ENCODE results near the gene SPTB.

The SPTB gene

DNA sequence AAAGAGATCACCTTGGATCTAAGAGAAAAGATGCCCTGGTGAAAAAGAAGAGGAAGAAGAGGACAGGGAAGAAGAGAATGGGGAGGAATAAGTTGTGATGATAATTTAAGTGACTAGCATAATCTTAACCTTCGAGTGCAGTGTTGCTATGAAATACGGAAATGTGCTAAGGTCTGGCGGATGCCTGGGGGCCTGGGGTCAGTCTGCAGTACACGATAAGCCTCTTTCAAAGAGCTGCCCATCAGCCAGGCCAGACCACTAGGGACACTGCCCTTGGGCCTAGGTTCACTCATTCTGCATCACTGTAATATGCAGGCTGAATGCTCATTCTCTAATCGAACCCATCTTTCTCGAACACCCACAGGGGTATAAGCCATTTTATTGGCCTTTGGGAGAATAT, 92.1 kb downstream of the SPTB start:
- Histone ChIP-seq H2AFZ (ENCODE audit: low read depth, low read length) (no peak overlapping the region), H2BK12ac (ENCODE audit: low read length in 2 of 2) (no peak overlapping the region), H3K27me3 (ENCODE audit: control insufficient read depth in 1 of 2, insufficient read depth in 1 of 2, low read length in 2 of 2) (peaks cover 0 to 34% of the 10 kb centered on the region in 2 experiments), H3K4me3 (ENCODE audit: insufficient read depth in 1 of 2, low read depth in 1 of 2, low read length in 2 of 2) (no peak overlapping the region), H2BK5ac (ENCODE audit: low read depth, low read length, poor library complexity, severe bottlenecking) (no peak overlapping the region), H3K18ac (ENCODE audit: low read depth in 1 of 2, low read length in 2 of 2) (no peak overlapping the region), H2AK5ac (ENCODE audit: low read length, severe bottlenecking) (no peak overlapping the region), H3K4me2 (ENCODE audit: low read length, poor library complexity, severe bottlenecking) (no peak overlapping the region), H4K8ac (ENCODE audit: low read length) (no peak overlapping the region), H3K4me1 (ENCODE audit: control insufficient read depth, insufficient read depth, low read depth, low read length) (peaks cover 4% of the 10 kb centered on the region), H3K23ac (ENCODE audit: low read length in 2 of 2) (no peak overlapping the region), H4K91ac (ENCODE audit: low read length) (no peak overlapping the region), H3K36me3 (ENCODE audit: control insufficient read depth in 1 of 2, insufficient read depth in 2 of 2, low read depth in 1 of 2, low read length in 2 of 2) (no peaks in the 10 kb centered on the region), H3K27ac (ENCODE audit: low read length, poor library complexity, severe bottlenecking) (no peak overlapping the region), H3K4ac (ENCODE audit: low read depth in 1 of 2, low read length in 2 of 2) (no peak overlapping the region), H3K14ac (ENCODE audit: low read length in 2 of 2) (no peak overlapping the region), H3K9ac (ENCODE audit: low read length) (no peak overlapping the region), H2BK15ac (ENCODE audit: low read depth, poor library complexity, severe bottlenecking) (no peak overlapping the region), H2BK120ac (ENCODE audit: low read depth, low read length) (no peak overlapping the region), H3K9me3 (ENCODE audit: control insufficient read depth, low read length) (no peaks in the 10 kb centered on the region), H3K79me1 (replicated peaks; ENCODE audit: low read length, poor library complexity, severe bottlenecking) (no peaks in the 10 kb centered on the region)
- WGBS: 96% methylated on average over 5 of the region's 6 CpGs
- no peak for DNase-seq

DNA sequence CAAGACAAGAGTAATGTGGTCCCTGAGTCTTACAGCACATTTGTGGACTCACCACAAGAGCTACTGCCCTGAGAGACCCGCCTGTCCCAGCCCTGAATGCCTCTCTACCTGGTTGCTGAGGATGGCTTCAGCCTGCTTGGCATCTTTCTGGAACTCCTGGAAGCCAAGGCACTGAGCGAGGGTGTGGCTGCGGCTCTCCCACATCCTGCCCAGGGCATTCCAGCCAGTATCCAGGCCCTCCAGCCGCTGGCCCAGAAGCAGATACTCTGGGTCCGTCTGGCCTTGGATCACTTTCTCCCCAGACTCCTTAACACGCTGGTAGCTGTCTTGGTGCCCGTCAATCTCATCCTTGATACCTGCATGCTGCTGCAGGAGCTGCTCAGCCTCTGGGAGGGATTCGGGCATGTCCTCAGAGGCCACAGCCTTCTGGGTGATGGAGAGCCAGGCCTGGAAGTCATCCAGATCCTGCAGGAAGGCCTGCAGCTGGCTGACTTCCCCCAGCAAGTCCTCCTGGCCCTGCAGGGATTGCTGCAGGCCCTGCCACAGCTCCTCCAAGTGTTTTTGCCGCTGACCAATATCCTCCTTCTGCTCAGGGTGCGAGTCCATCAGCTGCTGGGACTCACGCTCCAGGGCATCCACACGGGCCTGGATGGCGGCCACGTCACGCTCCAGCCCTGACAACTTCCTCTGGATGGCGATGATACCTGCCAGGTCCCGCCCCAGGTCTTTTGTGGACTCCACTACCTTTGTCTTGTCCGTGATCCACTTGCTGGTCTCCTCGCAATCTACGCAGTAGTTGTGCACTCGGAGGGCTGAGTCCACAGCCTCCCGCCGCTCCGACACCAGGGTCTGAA, 93.2 kb downstream of the SPTB start:
- WGBS: 95% methylated on average over 24 of the region's 24 CpGs
- Histone ChIP-seq H3K9me3 (ENCODE audit: control insufficient read depth, low read length) (no peaks in the 10 kb centered on the region), H3K4me1 (ENCODE audit: control insufficient read depth, insufficient read depth, low read depth, low read length) (peaks cover 4% of the 10 kb centered on the region), H2BK12ac (ENCODE audit: low read length in 2 of 2) (no peak overlapping the region), H3K14ac (ENCODE audit: low read length in 2 of 2) (no peak overlapping the region), H2AK5ac (ENCODE audit: low read length, severe bottlenecking) (no peak overlapping the region), H3K4me3 (ENCODE audit: insufficient read depth in 1 of 2, low read depth in 1 of 2, low read length in 2 of 2) (no peak overlapping the region), H2BK120ac (ENCODE audit: low read depth, low read length) (no peak overlapping the region), H2BK5ac (ENCODE audit: low read depth, low read length, poor library complexity, severe bottlenecking) (no peak overlapping the region), H2AFZ (ENCODE audit: low read depth, low read length) (no peak overlapping the region), H4K8ac (ENCODE audit: low read length) (no peak overlapping the region), H4K91ac (ENCODE audit: low read length) (no peak overlapping the region), H3K4ac (ENCODE audit: low read depth in 1 of 2, low read length in 2 of 2) (no peak overlapping the region), H3K36me3 (ENCODE audit: control insufficient read depth in 1 of 2, insufficient read depth in 2 of 2, low read depth in 1 of 2, low read length in 2 of 2) (no peaks in the 10 kb centered on the region), H3K79me1 (replicated peaks; ENCODE audit: low read length, poor library complexity, severe bottlenecking) (no peaks in the 10 kb centered on the region), H3K27ac (ENCODE audit: low read length, poor library complexity, severe bottlenecking) (no peak overlapping the region), H3K9ac (ENCODE audit: low read length) (no peak overlapping the region), H3K4me2 (ENCODE audit: low read length, poor library complexity, severe bottlenecking) (no peak overlapping the region), H3K23ac (ENCODE audit: low read length in 2 of 2) (no peak overlapping the region), H3K27me3 (ENCODE audit: control insufficient read depth in 1 of 2, insufficient read depth in 1 of 2, low read length in 2 of 2) (peaks cover 0 to 27% of the 10 kb centered on the region in 2 experiments), H2BK15ac (ENCODE audit: low read depth, poor library complexity, severe bottlenecking) (no peak overlapping the region), H3K18ac (ENCODE audit: low read depth in 1 of 2, low read length in 2 of 2) (no peak overlapping the region)
- no peak for DNase-seq

GRCh38 chr14:64784006-64784405, 95.7 kb downstream of the SPTB start:
- WGBS: 96% methylated on average over 9 of the region's 9 CpGs
- no peak overlapping the region for H3K18ac ChIP-seq (ENCODE audit: low read depth in 1 of 2, low read length in 2 of 2)
- H3K4me2 ChIP-seq (ENCODE audit: low read length, poor library complexity, severe bottlenecking): no peak overlapping the region
- H3K9ac ChIP-seq (ENCODE audit: low read length): no peak overlapping the region
- no peaks in the 10 kb centered on the region for H3K9me3 ChIP-seq (ENCODE audit: control insufficient read depth, low read length)
- H2AFZ ChIP-seq (ENCODE audit: low read depth, low read length): no peak overlapping the region
- no peaks in the 10 kb centered on the region for H3K79me1 ChIP-seq (replicated peaks; ENCODE audit: low read length, poor library complexity, severe bottlenecking)
- H2BK5ac ChIP-seq (ENCODE audit: low read depth, low read length, poor library complexity, severe bottlenecking): no peak overlapping the region
- no peak for DNase-seq
- no peak overlapping the region for H2BK12ac ChIP-seq (ENCODE audit: low read length in 2 of 2)
- no peak overlapping the region for H3K27ac ChIP-seq (ENCODE audit: low read length, poor library complexity, severe bottlenecking)
- H3K14ac ChIP-seq (ENCODE audit: low read length in 2 of 2): no peak overlapping the region
- H2BK15ac ChIP-seq (ENCODE audit: low read depth, poor library complexity, severe bottlenecking): no peak overlapping the region
- peaks cover 4% of the 10 kb centered on the region for H3K4me1 ChIP-seq (ENCODE audit: control insufficient read depth, insufficient read depth, low read depth, low read length)
- no peak overlapping the region for H4K91ac ChIP-seq (ENCODE audit: low read length)
- no peaks in the 10 kb centered on the region for H3K36me3 ChIP-seq (ENCODE audit: control insufficient read depth in 1 of 2, insufficient read depth in 2 of 2, low read depth in 1 of 2, low read length in 2 of 2)
- no peak overlapping the region for H2AK5ac ChIP-seq (ENCODE audit: low read length, severe bottlenecking)
- peaks cover 0 to 27% of the 10 kb centered on the region in 2 experiments for H3K27me3 ChIP-seq (ENCODE audit: control insufficient read depth in 1 of 2, insufficient read depth in 1 of 2, low read length in 2 of 2)
- H2BK120ac ChIP-seq (ENCODE audit: low read depth, low read length): no peak overlapping the region
- no peak overlapping the region for H4K8ac ChIP-seq (ENCODE audit: low read length)
- no peak overlapping the region for H3K23ac ChIP-seq (ENCODE audit: low read length in 2 of 2)
- no peak overlapping the region for H3K4ac ChIP-seq (ENCODE audit: low read depth in 1 of 2, low read length in 2 of 2)
- H3K4me3 ChIP-seq (ENCODE audit: insufficient read depth in 1 of 2, low read depth in 1 of 2, low read length in 2 of 2): no peak overlapping the region

- no peak overlapping the region for H2BK15ac ChIP-seq (ENCODE audit: low read depth, poor library complexity, severe bottlenecking)
- no peak for DNase-seq
- H3K9ac ChIP-seq (ENCODE audit: low read length): no peak overlapping the region
- no peaks in the 10 kb centered on the region for H3K79me1 ChIP-seq (replicated peaks; ENCODE audit: low read length, poor library complexity, severe bottlenecking)
- H3K9me3 ChIP-seq (ENCODE audit: control insufficient read depth, low read length): no peaks in the 10 kb centered on the region
- no peak overlapping the region for H3K27ac ChIP-seq (ENCODE audit: low read length, poor library complexity, severe bottlenecking)
- H4K8ac ChIP-seq (ENCODE audit: low read length): no peak overlapping the region
- no peak overlapping the region for H2AFZ ChIP-seq (ENCODE audit: low read depth, low read length)
- H3K18ac ChIP-seq (ENCODE audit: low read depth in 1 of 2, low read length in 2 of 2): no peak overlapping the region
- no peak overlapping the region for H2AK5ac ChIP-seq (ENCODE audit: low read length, severe bottlenecking)
- 89% methylated on average over 11 of the region's 11 CpGs for WGBS
- H2BK12ac ChIP-seq (ENCODE audit: low read length in 2 of 2): no peak overlapping the region
- no peak overlapping the region for H3K4ac ChIP-seq (ENCODE audit: low read depth in 1 of 2, low read length in 2 of 2)
- no peak overlapping the region for H3K4me3 ChIP-seq (ENCODE audit: insufficient read depth in 1 of 2, low read depth in 1 of 2, low read length in 2 of 2)
- H2BK120ac ChIP-seq (ENCODE audit: low read depth, low read length): no peak overlapping the region
- no peaks in the 10 kb centered on the region for H3K4me1 ChIP-seq (ENCODE audit: control insufficient read depth, insufficient read depth, low read depth, low read length)
- no peak overlapping the region for H3K23ac ChIP-seq (ENCODE audit: low read length in 2 of 2)
- no peak overlapping the region for H3K4me2 ChIP-seq (ENCODE audit: low read length, poor library complexity, severe bottlenecking)
- H4K91ac ChIP-seq (ENCODE audit: low read length): no peak overlapping the region
- peaks cover 0 to 27% of the 10 kb centered on the region in 2 experiments for H3K27me3 ChIP-seq (ENCODE audit: control insufficient read depth in 1 of 2, insufficient read depth in 1 of 2, low read length in 2 of 2)
- no peak overlapping the region for H3K14ac ChIP-seq (ENCODE audit: low read length in 2 of 2)
- H3K36me3 ChIP-seq (ENCODE audit: control insufficient read depth in 1 of 2, insufficient read depth in 2 of 2, low read depth in 1 of 2, low read length in 2 of 2): no peaks in the 10 kb centered on the region
- no peak overlapping the region for H2BK5ac ChIP-seq (ENCODE audit: low read depth, low read length, poor library complexity, severe bottlenecking)
Observed at GRCh38 chr14:64782196-64782595, 97.5 kb downstream of the SPTB start.
